Endodermal cell (in vitro differentiated cells): Measurements from ENCODE around the gene KCNMA1. TPM values are rescaled to one million over a fixed set of nuclear protein-coding genes. Genes with fewer than 3 reads are reported as not detected.

Experiments used
- DNase-seq: peaks from one replicate; pipeline ENCODE4 v3.0.0-alpha.2; 2017
- H3K27ac ChIP-seq: 2 replicates; pipeline ENCODE4 v1.5.1; 2013; ENCODE audit warnings: mild to moderate bottlenecking, low read depth, low read length, moderate library complexity
- H3K27me3 ChIP-seq: 2 replicates; pipeline ENCODE4 v1.6.1; 2013; ENCODE audit warnings: mild to moderate bottlenecking, low read length, moderate library complexity; ENCODE audit not compliant: insufficient read depth, control insufficient read depth, poor library complexity, severe bottlenecking
- H3K36me3 ChIP-seq: 2 replicates; pipeline ENCODE4 v1.7.0; 2013; ENCODE audit warnings: mild to moderate bottlenecking, low read length, moderate library complexity; ENCODE audit not compliant: control insufficient read depth, insufficient read depth
- H3K4me1 ChIP-seq: one replicate; pipeline ENCODE4 v1.7.0; 2013; ENCODE audit warnings: low read length; ENCODE audit not compliant: control insufficient read depth, insufficient read depth
- H3K4me3 ChIP-seq: 2 replicates; pipeline ENCODE4 v1.5.1; 2013; ENCODE audit warnings: mild to moderate bottlenecking, low read length, moderate library complexity
- H3K9ac ChIP-seq: 2 replicates; pipeline ENCODE4 v1.6.1; 2013; ENCODE audit warnings: mild to moderate bottlenecking, low read length, moderate library complexity; ENCODE audit not compliant: poor library complexity, severe bottlenecking; ENCODE audit errors: extremely low read depth
- H3K9me3 ChIP-seq: 2 replicates; pipeline ENCODE4 v1.6.1; 2013; ENCODE audit warnings: mild to moderate bottlenecking, low read length, moderate library complexity; ENCODE audit not compliant: control insufficient read depth
- H3K27ac Mint-ChIP-seq: 2 replicates; pipeline ENCODE4 v1.8.0; 2020; ENCODE audit warnings: mixed read lengths
- H3K27me3 Mint-ChIP-seq: 2 replicates; pipeline ENCODE4 v1.8.0; 2021; ENCODE audit warnings: mild to moderate bottlenecking, mixed read lengths; ENCODE audit not compliant: insufficient read depth
- H3K36me3 Mint-ChIP-seq: 2 replicates; pipeline ENCODE4 v1.8.0; 2020; ENCODE audit warnings: low read depth, mixed read lengths
- H3K4me1 Mint-ChIP-seq: 2 replicates; pipeline ENCODE4 v1.8.0; 2020; ENCODE audit warnings: mixed read lengths
- H3K4me3 Mint-ChIP-seq: 2 replicates; pipeline ENCODE4 v1.8.0; 2020; ENCODE audit warnings: mild to moderate bottlenecking, moderate library complexity, mixed read lengths
- H3K9me3 Mint-ChIP-seq: 2 replicates; pipeline ENCODE4 v1.8.0; 2020; ENCODE audit warnings: mild to moderate bottlenecking, mixed read lengths
- WGBS, 2 experiments: methylation state at CpG; one replicate each; pipeline versions ENCODE4 v1.1.5 to v1.1.7; 2013; ENCODE audit warnings: missing lambda C conversion rate in 2 of 2, mixed read lengths in 1 of 2; ENCODE audit not compliant: insufficient coverage in 1 of 2, insufficient read length in 1 of 2; 5-methylcytosine and 5-hydroxymethylcytosine counted together
- total RNA-seq, 2 donors: library from RNA; stranded (reverse); fragmentation: NEBNext Ultra II Directional in 1 of 2; extraction: Animal tissue kit (Norgen Biotek cat#: 25700) in 1 of 2; gene quantifications; 2 replicates in 1 of 2; 3 replicates in 1 of 2; pipeline ENCODE4 v1.2.1, GENCODE V29; 2021
- TF ChIP-seq, protein P1 (sequence below): fragments of 200-600 bp; sonication (generic); conservative IDR thresholded peaks from 2 replicates; pipeline ENCODE4 v1.5.0; 2021; ENCODE audit warnings: antibody characterized with exemption, mild to moderate bottlenecking

Gene KCNMA1
- total RNA-seq, 2 donors from 2014 or later, result 0.55 to 1.3 TPM

GRCh38 chr10:77212632-77213031, 425.0 kb downstream of the KCNMA1 start:
- no peak for DNase-seq
- Mint-ChIP-seq H3K4me1 (no peaks in the 10 kb centered on the region), H3K9me3 (peaks cover 3% of the 10 kb centered on the region), H3K27me3 (peaks cover 4% of the 10 kb centered on the region), H3K27ac (no peak overlapping the region), H3K4me3 (no peak overlapping the region), H3K36me3 (no peaks in the 10 kb centered on the region)
- Histone ChIP-seq H3K4me3 (no peak overlapping the region), H3K27me3 (no peaks in the 10 kb centered on the region), H3K9ac (no peak overlapping the region), H3K9me3 (no peaks in the 10 kb centered on the region), H3K27ac (no peak overlapping the region), H3K36me3 (no peaks in the 10 kb centered on the region), H3K4me1 (peaks cover 3% of the 10 kb centered on the region)
- 94 to 100% methylated on average over 2 to 5 of the region's 5 CpGs for WGBS, 2 experiments
- TF ChIP-seq, protein P1, sequence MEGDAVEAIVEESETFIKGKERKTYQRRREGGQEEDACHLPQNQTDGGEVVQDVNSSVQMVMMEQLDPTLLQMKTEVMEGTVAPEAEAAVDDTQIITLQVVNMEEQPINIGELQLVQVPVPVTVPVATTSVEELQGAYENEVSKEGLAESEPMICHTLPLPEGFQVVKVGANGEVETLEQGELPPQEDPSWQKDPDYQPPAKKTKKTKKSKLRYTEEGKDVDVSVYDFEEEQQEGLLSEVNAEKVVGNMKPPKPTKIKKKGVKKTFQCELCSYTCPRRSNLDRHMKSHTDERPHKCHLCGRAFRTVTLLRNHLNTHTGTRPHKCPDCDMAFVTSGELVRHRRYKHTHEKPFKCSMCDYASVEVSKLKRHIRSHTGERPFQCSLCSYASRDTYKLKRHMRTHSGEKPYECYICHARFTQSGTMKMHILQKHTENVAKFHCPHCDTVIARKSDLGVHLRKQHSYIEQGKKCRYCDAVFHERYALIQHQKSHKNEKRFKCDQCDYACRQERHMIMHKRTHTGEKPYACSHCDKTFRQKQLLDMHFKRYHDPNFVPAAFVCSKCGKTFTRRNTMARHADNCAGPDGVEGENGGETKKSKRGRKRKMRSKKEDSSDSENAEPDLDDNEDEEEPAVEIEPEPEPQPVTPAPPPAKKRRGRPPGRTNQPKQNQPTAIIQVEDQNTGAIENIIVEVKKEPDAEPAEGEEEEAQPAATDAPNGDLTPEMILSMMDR, result no peak

DNA sequence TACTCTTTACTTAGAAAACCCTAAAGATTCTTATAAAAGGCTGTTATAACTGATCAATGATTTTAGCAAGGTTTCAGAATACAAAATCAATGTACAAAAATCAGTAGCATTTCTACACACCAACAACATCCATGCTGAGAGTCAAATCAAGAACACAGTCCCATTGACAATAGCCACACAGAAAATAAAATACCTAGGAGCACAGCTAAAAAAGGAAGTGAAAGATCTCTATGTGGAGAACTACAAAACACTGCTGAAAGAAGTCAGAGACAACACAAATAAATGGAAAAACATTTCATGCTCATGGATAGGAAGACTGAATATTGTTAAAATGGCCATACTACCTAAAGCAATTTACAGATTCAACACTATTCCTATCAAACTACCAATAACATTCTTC, 427.0 kb downstream of the KCNMA1 start:
- Histone ChIP-seq H3K4me1 (peaks cover 3% of the 10 kb centered on the region), H3K4me3 (no peak overlapping the region), H3K9ac (no peak overlapping the region), H3K36me3 (no peaks in the 10 kb centered on the region), H3K27me3 (no peaks in the 10 kb centered on the region), H3K9me3 (peaks cover 9% of the 10 kb centered on the region), H3K27ac (no peak overlapping the region)
- no peak overlapping the region for H3K4me3 Mint-ChIP-seq
- peaks cover 4% of the 10 kb centered on the region for H3K27me3 Mint-ChIP-seq
- TF ChIP-seq, protein P1, result no peak
- H3K9me3 Mint-ChIP-seq, result peaks cover 6% of the 10 kb centered on the region
- no peak for DNase-seq
- no peaks in the 10 kb centered on the region for H3K4me1 Mint-ChIP-seq
- H3K36me3 Mint-ChIP-seq, result no peaks in the 10 kb centered on the region
- no peak overlapping the region for H3K27ac Mint-ChIP-seq

DNA sequence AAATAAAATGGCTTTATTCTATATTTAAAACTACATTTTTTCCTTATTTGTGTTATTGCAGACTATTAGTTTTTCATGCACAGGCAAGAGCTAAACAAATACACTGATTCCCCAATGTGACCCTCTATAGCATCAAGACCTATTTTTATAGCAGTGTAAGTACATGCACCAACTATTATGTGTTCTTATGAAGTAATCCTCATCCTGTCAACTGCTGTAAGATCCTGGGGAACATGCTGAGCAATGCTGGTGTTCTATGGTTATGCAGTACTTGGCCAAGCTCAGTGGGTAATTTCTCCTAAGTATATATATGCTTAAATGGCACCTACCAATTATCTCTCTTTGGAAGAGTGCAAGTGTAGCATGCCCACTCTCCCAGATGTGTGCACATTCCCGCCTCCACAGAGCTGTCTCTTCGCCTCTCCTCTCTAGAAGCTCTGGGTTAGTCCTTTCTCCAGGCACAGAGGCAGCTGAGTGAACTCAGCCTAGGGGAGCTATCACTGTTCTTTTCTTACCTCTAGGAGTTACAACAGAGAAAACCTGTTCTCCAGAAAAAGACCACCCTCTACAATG, 428.8 kb downstream of the KCNMA1 start:
- DNase-seq, result no peak
- Mint-ChIP-seq H3K4me3 (no peak overlapping the region), H3K4me1 (no peaks in the 10 kb centered on the region), H3K36me3 (peaks cover 2% of the 10 kb centered on the region), H3K27me3 (peaks cover 8% of the 10 kb centered on the region), H3K9me3 (peaks cover 18% of the 10 kb centered on the region), H3K27ac (no peak overlapping the region)
- 92 to 100% methylated on average over 2 of the region's 2 CpGs for WGBS, 2 experiments
- Histone ChIP-seq H3K27me3 (peaks cover under 1% of the 10 kb centered on the region), H3K4me3 (no peak overlapping the region), H3K9ac (no peak overlapping the region), H3K4me1 (peaks cover 3% of the 10 kb centered on the region), H3K9me3 (peaks cover 21% of the 10 kb centered on the region), H3K36me3 (no peaks in the 10 kb centered on the region), H3K27ac (no peak overlapping the region)
- TF ChIP-seq, protein P1, result no peak
